PC-3 (cell line): ENCODE measurements around the gene S100A16.

ENCODE experiments used
- EZH2 ChIP-seq: fragments of 300-600 bp; sonication (generic); IDR thresholded peaks from one replicate; pipeline ENCODE4 v1.6.1; 2017; ENCODE audit warnings: antibody characterized with exemption, mild to moderate bottlenecking, low read length; ENCODE audit not compliant: unreplicated experiment
- EZH2phosphoT487 ChIP-seq: fragments of 300-600 bp; sonication (generic); IDR thresholded peaks from 2 replicates; pipeline ENCODE4 v1.6.1; 2018; ENCODE audit warnings: mild to moderate bottlenecking, antibody characterized with exemption, low read length, borderline replicate concordance
- TF ChIP-seq, protein P1 (sequence below): fragments of 300-600 bp; sonication (generic); conservative IDR thresholded peaks from 2 replicates; pipeline ENCODE4 v1.5.1; 2017; ENCODE audit warnings: antibody characterized with exemption, low read depth, mild to moderate bottlenecking, low read length

DNA sequence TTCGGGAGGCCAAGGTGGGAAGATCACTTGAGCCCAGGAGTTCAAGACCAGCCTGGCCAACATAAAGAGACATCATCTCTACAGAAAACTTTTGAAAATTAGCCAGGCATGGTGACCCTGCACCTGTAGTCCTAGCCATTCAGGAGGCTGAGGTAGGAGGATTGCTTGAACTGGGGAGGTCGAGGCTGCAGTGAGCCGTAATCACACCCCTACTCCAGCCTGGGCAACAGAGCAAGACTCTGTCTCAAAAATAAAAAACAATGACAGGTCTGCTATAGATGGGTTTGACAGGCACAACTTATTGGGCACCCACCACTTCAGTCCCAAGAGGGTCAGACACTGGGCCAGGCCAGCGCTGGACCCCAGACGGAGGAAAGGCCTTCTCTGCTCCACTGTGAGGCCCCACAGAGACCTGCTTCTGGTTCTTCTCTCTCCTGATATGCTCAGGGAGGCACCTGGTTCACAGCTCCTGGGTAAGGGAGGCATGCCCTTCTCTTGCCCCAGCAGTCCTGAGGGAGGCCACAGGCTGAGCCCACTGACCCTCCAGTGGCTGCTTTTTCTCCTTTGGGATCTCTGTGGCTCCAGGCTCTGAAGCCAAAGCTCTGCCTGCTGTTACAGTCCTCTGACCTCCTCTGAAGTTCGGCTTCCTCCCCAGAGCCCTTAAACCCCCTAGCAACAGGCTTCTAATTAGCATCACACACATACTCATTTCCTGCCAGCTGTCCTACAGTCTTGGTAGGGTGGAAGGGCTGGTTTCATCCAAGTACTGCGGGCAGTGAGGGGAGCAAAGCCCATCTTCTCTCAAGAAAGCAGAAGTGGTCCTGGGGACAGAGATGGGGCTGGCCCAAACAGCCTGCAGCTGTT is 14.4 kb downstream of the S100A16 start:
- TF ChIP-seq, protein P1, sequence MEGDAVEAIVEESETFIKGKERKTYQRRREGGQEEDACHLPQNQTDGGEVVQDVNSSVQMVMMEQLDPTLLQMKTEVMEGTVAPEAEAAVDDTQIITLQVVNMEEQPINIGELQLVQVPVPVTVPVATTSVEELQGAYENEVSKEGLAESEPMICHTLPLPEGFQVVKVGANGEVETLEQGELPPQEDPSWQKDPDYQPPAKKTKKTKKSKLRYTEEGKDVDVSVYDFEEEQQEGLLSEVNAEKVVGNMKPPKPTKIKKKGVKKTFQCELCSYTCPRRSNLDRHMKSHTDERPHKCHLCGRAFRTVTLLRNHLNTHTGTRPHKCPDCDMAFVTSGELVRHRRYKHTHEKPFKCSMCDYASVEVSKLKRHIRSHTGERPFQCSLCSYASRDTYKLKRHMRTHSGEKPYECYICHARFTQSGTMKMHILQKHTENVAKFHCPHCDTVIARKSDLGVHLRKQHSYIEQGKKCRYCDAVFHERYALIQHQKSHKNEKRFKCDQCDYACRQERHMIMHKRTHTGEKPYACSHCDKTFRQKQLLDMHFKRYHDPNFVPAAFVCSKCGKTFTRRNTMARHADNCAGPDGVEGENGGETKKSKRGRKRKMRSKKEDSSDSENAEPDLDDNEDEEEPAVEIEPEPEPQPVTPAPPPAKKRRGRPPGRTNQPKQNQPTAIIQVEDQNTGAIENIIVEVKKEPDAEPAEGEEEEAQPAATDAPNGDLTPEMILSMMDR = no peak
- TF ChIP-seq EZH2 (no peak), EZH2phosphoT487 (no peak)
